B cell (primary cell): ENCODE measurements around the gene TPK1. TPM values are rescaled to one million over a fixed set of nuclear protein-coding genes. Genes with fewer than 3 reads are reported as not detected.

Experiments
- ATAC-seq: fragments of 200-7000 bp; cut with Tn5 transposase; one replicate; pipeline ENCODE4 v1.10.0; 2021; ENCODE audit warnings: low read depth, mild to moderate bottlenecking, moderate number of reproducible peaks, moderate library complexity
- CTCF ChIA-PET: fragments of 350-600 bp; sonication (Branson Sonifier 250); formaldehyde crosslinking; loops from one replicate; lab custom pipeline; 2021; ENCODE audit warnings: antibody characterized with exemption, inconsistent platforms; lab: Charles Lee
- POLR2A ChIA-PET: fragments of 350-600 bp; sonication (Branson Sonifier 250); formaldehyde crosslinking; loops from one replicate; lab custom pipeline; 2021; ENCODE audit warnings: antibody characterized with exemption; lab: Charles Lee
- DNase-seq: peaks from one replicate; pipeline ENCODE4 v3.0.0; 2013
- H2AFZ ChIP-seq: 2 replicates; pipeline ENCODE4 v1.6.1; 2012; ENCODE audit warnings: mild to moderate bottlenecking, low read depth, low read length; ENCODE audit not compliant: insufficient read depth, poor library complexity, severe bottlenecking
- H3K27ac ChIP-seq, 2 donors: 1 replicate in 1 of 2; 2 replicates in 1 of 2; pipeline ENCODE4 v1.5.1; 2012 to 2013; ENCODE audit warnings: low read length in 2 of 2, mild to moderate bottlenecking in 2 of 2, moderate library complexity in 1 of 2
- H3K27me3 ChIP-seq, 4 experiments: fragments of 200-600 bp in 1 of 4; sonication (generic) in 1 of 4; replicated peaks in 1 of 4; 1 replicate in 2 of 4; 2 replicates in 2 of 4; pipeline versions ENCODE4 v1.6.1 to v1.7.0; 2013 to 2016; ENCODE audit warnings: low read length in 3 of 4, mild to moderate bottlenecking in 2 of 4, mixed read lengths in 1 of 4, moderate library complexity in 1 of 4; ENCODE audit not compliant: insufficient read depth in 4 of 4, control insufficient read depth in 3 of 4; ENCODE audit errors: control extremely low read depth in 1 of 4
- H3K36me3 ChIP-seq, 2 experiments: replicated peaks in 1 of 2; 1 replicate in 1 of 2; 2 replicates in 1 of 2; pipeline versions ENCODE4 v1.6.1 to v1.7.1; 2013; ENCODE audit warnings: low read length in 1 of 2; ENCODE audit not compliant: insufficient read depth in 2 of 2, control insufficient read depth in 1 of 2; ENCODE audit errors: control extremely low read depth in 1 of 2, extremely low read depth in 1 of 2
- H3K4me1 ChIP-seq, 2 donors: fragments of 200-600 bp in 1 of 2; sonication (generic) in 1 of 2; 1 replicate in 1 of 2; 2 replicates in 1 of 2; pipeline versions ENCODE4 v1.5.1 to v1.6.1; 2013 to 2017; ENCODE audit warnings: low read length in 2 of 2; ENCODE audit not compliant: control insufficient read depth in 2 of 2, insufficient read depth in 2 of 2
- H3K4me2 ChIP-seq: replicated peaks from 2 replicates; pipeline ENCODE3; 2012; ENCODE audit warnings: mild to moderate bottlenecking, low read depth, low read length; ENCODE audit not compliant: poor library complexity, severe bottlenecking
- H3K4me3 ChIP-seq, 5 experiments: fragments of 200-600 bp in 1 of 5; sonication (generic) in 1 of 5; 1 replicate in 3 of 5; 2 replicates in 2 of 5; pipeline versions ENCODE4 v1.5.1 to v1.7.0; 2011 to 2016; ENCODE audit warnings: low read length in 4 of 5, mild to moderate bottlenecking in 4 of 5, low read depth in 2 of 5, control low read depth in 1 of 5, moderate library complexity in 1 of 5; ENCODE audit not compliant: insufficient read depth in 1 of 5; ENCODE audit errors: control extremely low read depth in 1 of 5, extremely low read depth in 1 of 5
- H3K79me2 ChIP-seq: fragments of 200-600 bp; sonication (generic); one replicate; pipeline ENCODE4 v1.6.0; 2016; ENCODE audit warnings: low read length; ENCODE audit not compliant: control insufficient read depth, insufficient read depth
- H3K9ac ChIP-seq: fragments of 200-600 bp; sonication (generic); 2 replicates; pipeline ENCODE4 v1.6.1; 2017; ENCODE audit warnings: mild to moderate bottlenecking, low read length, moderate library complexity
- H3K9me3 ChIP-seq, 3 donors: one replicate each; pipeline versions ENCODE4 v1.6.1 to v1.7.1; 2013; ENCODE audit warnings: low read length in 2 of 3; ENCODE audit not compliant: control insufficient read depth in 2 of 3, insufficient read depth in 1 of 3; ENCODE audit errors: control extremely low read depth in 1 of 3
- H4K20me1 ChIP-seq: 2 replicates; pipeline ENCODE4 v1.6.0; 2012; ENCODE audit warnings: mild to moderate bottlenecking, low read length; ENCODE audit not compliant: insufficient read depth, control insufficient read depth, poor library complexity, severe bottlenecking
- H3K27ac Mint-ChIP-seq: one replicate; pipeline ENCODE4 v1.8.0; 2021; ENCODE audit warnings: mixed read lengths
- H3K27me3 Mint-ChIP-seq: one replicate; pipeline ENCODE4 v1.8.0; 2021; ENCODE audit warnings: mixed read lengths
- H3K4me1 Mint-ChIP-seq: one replicate; pipeline ENCODE4 v1.8.0; 2021; ENCODE audit warnings: mixed read lengths
- H3K4me3 Mint-ChIP-seq: one replicate; pipeline ENCODE4 v1.8.0; 2021; ENCODE audit warnings: mixed read lengths
- H3K9me3 Mint-ChIP-seq: one replicate; pipeline ENCODE4 v1.8.0; 2022; ENCODE audit warnings: mixed read lengths; ENCODE audit not compliant: insufficient read depth
- CTCF ChIP-seq: fragments of 200-600 bp; IDR thresholded peaks from one replicate; pipeline ENCODE4 v1.8.0; 2022; ENCODE audit warnings: antibody characterized with exemption, mild to moderate bottlenecking
- EZH2 ChIP-seq: IDR thresholded peaks from 2 replicates; pipeline ENCODE4 v1.6.1; 2012; ENCODE audit warnings: borderline replicate concordance, low read depth, mild to moderate bottlenecking, moderate library complexity, low read length; ENCODE audit not compliant: insufficient read depth, poor library complexity, severe bottlenecking
- WGBS: methylation state at CpG from one replicate; pipeline ENCODE4 v1.1.5; 2013; ENCODE audit warnings: missing lambda C conversion rate; ENCODE audit not compliant: insufficient coverage; 5-methylcytosine and 5-hydroxymethylcytosine counted together
- intact Hi-C: fragments of 100-400 bp; cut with micrococcal nuclease; formaldehyde crosslinking; loops from one replicate; pipeline ENCODE4 v1.10.0; 2022
- polyA plus RNA-seq: library from polyadenylated mRNA; depleted of rRNA; stranded (reverse); fragments of >200 nt; gene quantifications from 2 replicates; pipeline ENCODE4 v1.2.3, GENCODE V29; 2012
- total RNA-seq, 2 donors: library from RNA; stranded (reverse); fragments of 120-200 nt in 1 of 2; gene quantifications; 1 replicate in 1 of 2; 2 replicates in 1 of 2; pipeline versions ENCODE4 v1.2.3 to v1.2.4, GENCODE V29; 2013 to 2022

TPK1 gene
- total and polyA plus RNA-seq, 2 donors (not counting 1 experiment from before 2014, with no cell fraction given): 13.7 to 26.4 TPM

DNA sequence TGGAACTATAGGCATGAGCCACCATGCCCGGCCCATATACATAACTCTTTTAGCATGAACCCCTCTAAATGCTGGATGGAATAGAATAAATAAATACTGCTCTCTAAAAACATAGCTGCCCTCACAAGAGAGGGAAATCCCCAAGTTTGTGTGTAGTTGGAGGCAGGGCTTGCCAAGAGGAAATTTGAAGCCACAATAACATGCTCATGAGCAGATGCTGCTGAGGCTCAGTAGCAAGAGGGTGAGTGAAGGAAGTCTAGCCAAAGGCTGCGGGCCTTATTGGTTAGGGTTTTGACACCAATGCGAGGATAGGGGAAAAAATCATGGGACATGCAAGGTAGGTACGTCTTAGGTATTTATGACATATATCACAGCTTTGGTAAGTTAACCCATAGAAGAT lies 17.3 kb downstream of the TPK1 start:
- Histone ChIP-seq H3K36me3 (no peaks in the 10 kb centered on the region), H3K9me3 (no peaks in the 10 kb centered on the region), H3K4me1 (peaks cover 37 to 55% of the 10 kb centered on the region in 2 donors), H2AFZ (peak overlapping the region; percentile 29), H3K4me3 (no peak overlapping the region), H3K9ac (peak overlapping the region; percentile 17), H3K27ac (peak overlapping the region; percentile 59 to 83), H3K4me2 (peak overlapping the region; percentile 50), H4K20me1 (no peaks in the 10 kb centered on the region), H3K79me2 (peaks cover 35% of the 10 kb centered on the region), H3K27me3 (no peaks in the 10 kb centered on the region)
- intact Hi-C loops: loop anchor here (1.0 kb wide), 2 partner anchors 8 to 17 kb away; no protein-coding TSS in a partner anchor
- H3K4me1 Mint-ChIP-seq: peaks cover 67% of the 10 kb centered on the region
- ATAC-seq (peak; percentile 95), DNase-seq (peak; percentile 79)
- ChIA-PET POLR2A (interaction anchor here (6.1 kb wide), 1 partner anchor 17 kb away, joined by 55 read pairs; the partner anchor contains the start of gene TPK1), CTCF (interaction anchor here (1.6 to 7.1 kb wide), 3 partner anchors 15 to 80 kb away, joined by 4 to 49 read pairs (median 7); partner anchors contain the start of gene TPK1)
- 0% methylated on average over 2 of the region's 4 CpGs for WGBS
- peak overlapping the region; percentile 84 for H3K27ac Mint-ChIP-seq
- no peaks in the 10 kb centered on the region for H3K27me3 Mint-ChIP-seq
- no peak for TF ChIP-seq CTCF
- no peak for TF ChIP-seq EZH2
- no peaks in the 10 kb centered on the region for H3K9me3 Mint-ChIP-seq
- peak overlapping the region; percentile 59 for H3K4me3 Mint-ChIP-seq

DNA sequence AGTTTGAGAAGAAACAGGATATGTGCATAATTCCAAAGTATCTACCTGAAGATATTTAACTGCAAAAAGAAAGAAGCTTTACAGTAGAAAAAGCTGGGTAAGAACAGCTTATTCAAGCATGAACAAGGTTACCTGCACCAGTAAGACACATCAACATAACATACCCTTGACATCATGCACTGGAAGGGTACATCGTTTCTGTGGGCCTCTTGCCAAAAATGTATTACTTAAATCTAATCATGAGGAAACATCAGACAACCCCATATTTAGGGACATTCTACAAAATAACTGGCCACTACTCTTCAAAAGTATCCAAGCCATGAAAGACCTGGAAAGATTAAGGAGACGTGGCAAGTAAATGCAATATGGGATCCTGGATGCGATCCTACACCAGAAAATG lies 18.9 kb downstream of the TPK1 start:
- no peak overlapping the region for H3K4me2 ChIP-seq
- H3K9me3 ChIP-seq: no peaks in the 10 kb centered on the region
- H3K4me1 Mint-ChIP-seq: peaks cover 68% of the 10 kb centered on the region
- H3K27ac Mint-ChIP-seq: no peak overlapping the region
- H3K79me2 ChIP-seq: peaks cover 21% of the 10 kb centered on the region
- no peaks in the 10 kb centered on the region for H3K36me3 ChIP-seq
- H2AFZ ChIP-seq: no peak overlapping the region
- POLR2A ChIA-PET: interaction anchor here (1.1 kb wide), 1 partner anchor 18 kb away, joined by 3 read pairs; the partner anchor contains the start of gene TPK1
- no peak overlapping the region for H3K9ac ChIP-seq
- peaks cover 45 to 63% of the 10 kb centered on the region in 2 donors for H3K4me1 ChIP-seq
- ATAC-seq (no peak), DNase-seq (no peak)
- H4K20me1 ChIP-seq: no peaks in the 10 kb centered on the region
- intact Hi-C loops: no loop called here
- no peaks in the 10 kb centered on the region for H3K27me3 Mint-ChIP-seq
- no peak overlapping the region for H3K4me3 Mint-ChIP-seq
- H3K27me3 ChIP-seq: no peaks in the 10 kb centered on the region
- no CpG with 5 or more reads among the region's 3 CpGs for WGBS
- TF ChIP-seq CTCF: no peak
- no peak for TF ChIP-seq EZH2
- H3K9me3 Mint-ChIP-seq: no peaks in the 10 kb centered on the region
- no peak overlapping the region for H3K4me3 ChIP-seq
- CTCF ChIA-PET: interaction anchor here (1.0 to 7.1 kb wide), 3 partner anchors 16 to 30 kb away, joined by 3 to 49 read pairs (median 4); partner anchors contain the start of gene TPK1
- H3K27ac ChIP-seq: peak overlapping the region in 1 of 2 donors; percentile 83
